ENCODE measurements around the gene NEIL3.

DNA sequence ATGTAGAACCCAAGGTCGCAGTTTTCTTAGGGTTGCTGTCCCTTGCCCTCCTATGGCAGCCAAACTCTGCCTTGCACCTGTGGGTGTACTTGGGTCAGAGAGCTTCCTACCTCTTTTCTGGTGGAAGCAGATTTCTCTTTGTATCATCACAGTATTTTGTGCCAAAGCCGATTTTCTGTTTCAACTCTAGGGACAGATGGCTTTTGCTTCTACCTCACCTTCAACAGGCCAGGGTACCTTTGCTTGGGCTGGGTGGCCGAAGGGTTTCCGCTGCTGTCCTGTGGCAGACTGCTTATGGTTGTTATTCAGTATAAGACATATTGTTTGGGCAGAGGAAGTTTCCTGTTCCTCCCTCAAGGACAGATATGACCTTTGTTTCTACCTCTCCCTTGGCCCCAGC is 22.4 kb downstream of the NEIL3 start:
- TF ChIP-seq, protein P1, sequence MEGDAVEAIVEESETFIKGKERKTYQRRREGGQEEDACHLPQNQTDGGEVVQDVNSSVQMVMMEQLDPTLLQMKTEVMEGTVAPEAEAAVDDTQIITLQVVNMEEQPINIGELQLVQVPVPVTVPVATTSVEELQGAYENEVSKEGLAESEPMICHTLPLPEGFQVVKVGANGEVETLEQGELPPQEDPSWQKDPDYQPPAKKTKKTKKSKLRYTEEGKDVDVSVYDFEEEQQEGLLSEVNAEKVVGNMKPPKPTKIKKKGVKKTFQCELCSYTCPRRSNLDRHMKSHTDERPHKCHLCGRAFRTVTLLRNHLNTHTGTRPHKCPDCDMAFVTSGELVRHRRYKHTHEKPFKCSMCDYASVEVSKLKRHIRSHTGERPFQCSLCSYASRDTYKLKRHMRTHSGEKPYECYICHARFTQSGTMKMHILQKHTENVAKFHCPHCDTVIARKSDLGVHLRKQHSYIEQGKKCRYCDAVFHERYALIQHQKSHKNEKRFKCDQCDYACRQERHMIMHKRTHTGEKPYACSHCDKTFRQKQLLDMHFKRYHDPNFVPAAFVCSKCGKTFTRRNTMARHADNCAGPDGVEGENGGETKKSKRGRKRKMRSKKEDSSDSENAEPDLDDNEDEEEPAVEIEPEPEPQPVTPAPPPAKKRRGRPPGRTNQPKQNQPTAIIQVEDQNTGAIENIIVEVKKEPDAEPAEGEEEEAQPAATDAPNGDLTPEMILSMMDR (IDR thresholded peaks at IDR 0.05): no peak
- TF ChIP-seq POLR2A (IDR thresholded peaks at IDR 0.05) (no peak), EP300 (IDR thresholded peaks at IDR 0.05) (no peak)
